ENCODE data around the gene GLYAT.
"Not testable (repeated sequence)": the region's sequence is repeated elsewhere in the genome, so short reads cannot be mapped to it uniquely, and the experiment has no call there.

GRCh38 chr11:58677536-58677935 is 54.2 kb downstream of the GLYAT start:
- TF ChIP-seq CTCF (conservative IDR thresholded peaks at IDR 0.05; ENCODE audit: low read depth, low read length); EZH2 (IDR thresholded peaks at IDR 0.05; ENCODE audit: borderline replicate concordance, low read depth, low read length, poor library complexity, severe bottlenecking): not testable (repeated sequence)

Measured in A673 (cell line).